GM18526 (cell line): ENCODE results near the gene PDS5A.

Source experiments
- POLR2A ChIP-seq: IDR thresholded peaks from 3 replicates; pipeline ENCODE4 v1.6.1; 2011; ENCODE audit not compliant: insufficient read length; ENCODE audit errors: extremely low read depth

PDS5A gene

GRCh38 chr4:39977489-39978377 is at the start of gene PDS5A:
PDS5A (minus strand) TSS chr4:39977911; CDS start chr4:39976577, 1,334 bp downstream.
- peak; percentile 63 for TF ChIP-seq POLR2A

DNA sequence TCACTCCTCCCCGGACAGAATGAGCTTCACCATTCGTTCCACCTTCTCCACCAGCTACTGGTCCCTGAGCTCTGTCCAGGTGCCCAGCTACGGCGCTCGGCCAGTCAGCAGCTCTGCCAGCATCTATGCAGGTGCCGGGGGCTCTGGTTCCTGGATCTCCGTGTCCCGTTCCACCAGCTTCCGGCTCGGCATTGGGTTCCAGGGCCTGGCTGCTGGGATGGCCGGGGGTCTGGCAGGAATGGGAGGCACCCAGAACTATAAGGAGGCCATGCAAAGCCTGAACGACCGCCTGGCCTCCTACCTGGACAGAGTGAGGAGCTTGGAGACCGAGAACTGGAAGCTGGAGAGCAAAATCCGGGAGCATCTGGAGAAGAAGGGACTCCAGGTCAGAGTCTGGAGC is 42.5 kb upstream of the PDS5A start:
- no peak for TF ChIP-seq POLR2A

DNA sequence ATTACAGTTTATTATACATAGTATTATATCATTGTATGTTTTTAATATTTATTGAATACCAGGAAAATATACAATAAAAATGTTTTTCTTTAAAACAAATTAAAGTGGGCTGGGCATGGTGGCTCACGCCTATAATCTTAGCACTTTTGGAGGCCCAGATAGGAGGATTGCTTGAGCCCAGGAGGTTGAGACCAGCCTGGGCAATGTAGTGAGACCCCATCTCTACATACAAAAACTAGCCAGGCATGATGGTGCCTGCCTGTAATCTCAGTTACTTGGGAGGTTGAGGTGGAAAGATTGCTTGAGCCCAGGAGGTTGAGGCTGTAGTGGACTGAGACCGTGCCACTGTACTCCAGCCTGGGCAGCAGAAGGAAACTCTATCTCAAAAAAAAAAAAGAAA is 38.3 kb upstream of the PDS5A start:
- TF ChIP-seq POLR2A: no peak

GRCh38 chr4:40003986-40004385 is 26.3 kb upstream of the PDS5A start:
- no peak for TF ChIP-seq POLR2A

GRCh38 chr4:40000711-40001110 is 23.0 kb upstream of the PDS5A start:
- TF ChIP-seq POLR2A: no peak

DNA sequence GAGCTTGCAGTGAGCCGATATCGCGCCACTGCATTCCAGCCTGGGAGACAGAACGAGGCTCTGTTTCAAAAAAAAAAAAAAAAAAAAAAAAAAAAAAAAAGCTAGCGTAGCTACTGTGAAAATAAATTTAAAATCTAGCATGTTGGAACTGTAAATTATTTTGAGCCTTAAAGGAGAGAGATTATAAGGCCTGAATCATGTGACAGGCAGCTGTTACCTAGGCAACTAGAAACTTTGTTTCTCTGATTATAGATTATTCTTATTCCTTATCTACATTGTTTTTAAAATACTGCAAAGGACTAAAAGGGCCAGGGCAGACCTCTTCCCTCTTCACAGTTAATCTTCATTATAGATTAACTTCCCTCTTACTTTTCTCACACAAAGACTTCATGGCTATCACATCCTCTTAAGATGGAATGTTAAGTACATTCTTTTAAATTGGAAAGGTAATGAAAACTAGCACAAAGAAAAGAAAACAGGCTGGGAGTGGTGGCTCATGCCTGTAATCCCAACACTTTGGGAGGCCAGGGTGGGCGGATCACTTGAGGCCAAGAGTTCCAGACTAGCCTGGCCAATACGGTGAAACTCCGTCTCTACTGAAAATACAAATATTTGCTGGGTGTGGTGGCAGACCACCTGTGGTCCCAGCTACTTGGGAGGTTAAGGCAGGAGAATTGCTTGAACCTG is 21.1 kb upstream of the PDS5A start:
- TF ChIP-seq POLR2A: no peak

DNA sequence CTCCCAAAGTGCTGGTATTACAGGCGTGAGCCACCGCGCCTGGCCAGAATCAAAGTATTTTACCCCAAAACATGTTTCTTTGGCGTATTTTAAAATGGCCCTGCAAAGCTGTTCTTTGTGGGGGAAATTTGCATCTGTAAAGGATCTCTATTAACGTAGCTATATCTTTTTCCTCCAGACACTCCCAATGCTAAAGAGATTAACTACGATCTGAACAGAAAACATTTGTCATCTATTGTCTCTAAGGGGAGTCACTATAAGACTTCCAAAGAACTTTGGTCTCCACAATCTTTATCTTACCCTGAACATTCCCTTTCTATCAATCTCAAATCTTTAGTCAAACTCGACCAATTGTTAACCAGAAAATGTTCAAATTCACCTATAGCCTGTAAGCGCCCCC is 19.1 kb upstream of the PDS5A start:
- TF ChIP-seq POLR2A: no peak

GRCh38 chr4:39994406-39994805 is 16.7 kb upstream of the PDS5A start:
- TF ChIP-seq POLR2A: no peak

GRCh38 chr4:39987485-39987884 is 9.8 kb upstream of the PDS5A start:
- no peak for TF ChIP-seq POLR2A

DNA sequence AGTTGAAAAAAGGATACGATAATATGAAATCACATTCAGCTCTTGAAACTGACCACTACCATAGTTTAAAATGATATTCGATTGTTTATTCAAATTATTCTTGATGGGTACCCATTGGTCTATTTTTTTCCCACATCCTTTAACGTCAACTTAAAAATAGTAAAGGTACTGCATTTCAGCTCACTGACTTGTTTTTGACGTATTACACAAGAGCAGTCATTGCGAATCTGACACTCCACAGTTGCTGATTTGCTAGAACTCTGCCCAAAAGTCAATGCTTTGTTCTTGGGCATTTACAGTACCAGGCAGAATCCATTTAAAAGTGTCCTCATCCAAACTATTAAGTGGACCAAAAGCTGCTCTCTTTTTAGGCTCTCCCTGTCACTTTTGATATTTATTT is 1.2 kb upstream of the PDS5A start:
- no peak for TF ChIP-seq POLR2A

DNA sequence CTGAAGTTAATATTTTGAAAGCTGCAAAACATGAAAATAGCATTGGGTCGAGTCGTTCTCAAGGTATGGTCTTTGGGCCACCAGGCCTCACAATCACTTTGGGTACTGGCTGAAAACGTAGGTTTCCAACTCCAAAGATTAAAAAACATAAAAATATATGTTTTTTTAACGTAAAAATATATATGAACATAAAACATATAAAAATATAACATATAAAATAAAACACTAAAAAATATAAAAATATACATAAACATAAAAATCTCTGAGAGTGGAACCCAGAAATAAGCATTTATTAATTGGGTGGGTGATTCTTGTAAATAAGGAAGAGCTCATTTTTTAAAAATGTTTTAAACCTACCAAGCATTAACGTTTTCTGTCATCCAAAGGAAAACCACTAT is 666 bp upstream of the PDS5A start:
- TF ChIP-seq POLR2A: no peak

DNA sequence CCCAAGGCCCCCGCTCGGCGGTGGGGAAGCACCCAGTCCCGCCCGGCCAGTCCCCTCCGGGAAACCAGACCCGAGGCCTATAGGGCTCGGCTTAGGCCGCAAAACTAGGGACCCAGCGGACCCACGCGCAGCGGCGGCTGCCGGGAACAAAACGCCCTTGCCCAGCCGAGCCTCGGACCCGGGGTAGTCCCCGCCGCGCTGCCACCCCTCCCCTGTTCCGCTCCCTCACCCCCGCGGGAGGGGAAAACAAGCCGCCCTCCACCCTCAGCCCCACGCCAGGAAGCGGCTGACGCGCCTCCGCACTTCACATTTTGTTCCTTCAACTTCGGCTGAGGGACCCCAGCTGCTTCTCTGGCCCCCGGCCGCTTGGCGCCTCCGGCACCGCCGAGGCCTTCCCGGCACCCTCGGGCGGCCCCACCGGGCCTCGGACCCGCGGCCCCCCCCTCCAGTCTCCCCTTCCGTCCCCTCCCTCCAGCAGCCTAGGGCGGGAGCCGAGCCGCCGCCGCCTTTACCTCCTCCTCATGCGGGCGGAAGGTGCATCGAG is 694 bp downstream of the PDS5A start:
- TF ChIP-seq POLR2A: no peak

GRCh38 chr4:39976141-39976944 is 1.4 kb downstream of the PDS5A start:
- no peak for TF ChIP-seq POLR2A

GRCh38 chr4:39975488-39976089 is 2.1 kb downstream of the PDS5A start:
- no peak for TF ChIP-seq POLR2A
